LNCAP (cell line): Measurements from ENCODE around the gene LBHD2.

Experiments
- TF ChIP-seq, protein P1 (sequence below): fragments of 450-650 bp; IDR thresholded peaks from 2 replicates; pipeline ENCODE4 v1.5.1; 2017; ENCODE audit warnings: mild to moderate bottlenecking

LBHD2 gene

DNA sequence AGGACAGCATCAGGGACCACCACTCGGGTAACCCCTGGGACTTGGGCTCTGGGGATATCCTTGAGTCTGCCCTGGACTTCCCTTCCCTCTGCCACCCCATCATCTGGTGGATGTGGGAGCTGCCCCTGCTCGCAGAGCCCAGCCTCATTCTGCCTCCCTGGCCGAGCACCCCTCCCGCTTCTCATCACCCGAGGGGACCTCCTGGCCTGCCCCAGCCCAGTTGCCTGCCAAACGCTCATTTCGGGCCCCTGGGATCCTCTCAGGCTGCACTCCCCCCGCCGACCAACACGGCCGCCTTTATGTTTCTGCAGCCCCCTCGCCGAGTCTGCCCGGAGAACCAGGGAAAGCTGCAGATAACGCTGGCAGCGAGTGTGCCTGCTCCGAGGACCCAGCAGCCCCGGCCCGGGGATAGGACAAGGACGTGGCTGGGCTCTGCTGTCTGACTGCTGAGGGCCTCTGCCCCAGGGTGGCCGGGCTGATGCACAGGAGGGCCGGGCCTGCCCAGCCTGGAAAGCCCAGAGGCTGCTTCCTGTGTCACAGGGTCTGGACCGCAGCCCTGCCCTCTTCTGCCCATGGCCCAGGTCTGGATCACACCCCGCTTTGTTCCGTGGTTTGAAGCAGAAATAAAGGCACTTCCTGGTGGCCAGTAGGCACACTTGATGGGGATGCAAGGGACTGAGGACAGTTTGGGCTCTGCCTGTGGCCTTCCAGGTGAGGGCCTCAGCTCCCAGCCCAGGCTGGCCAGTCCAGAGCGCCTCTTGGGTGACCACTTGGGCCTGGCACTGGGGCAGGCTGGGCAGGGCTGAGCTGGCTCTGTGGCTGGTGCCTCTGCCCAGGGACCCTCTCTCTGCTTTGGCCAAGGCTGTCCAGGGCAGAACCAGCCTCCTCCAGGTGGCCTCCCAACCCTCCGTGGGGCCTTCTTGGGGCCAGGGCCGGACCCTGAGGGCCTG, 5.7 kb downstream of the LBHD2 start:
- TF ChIP-seq, protein P1, sequence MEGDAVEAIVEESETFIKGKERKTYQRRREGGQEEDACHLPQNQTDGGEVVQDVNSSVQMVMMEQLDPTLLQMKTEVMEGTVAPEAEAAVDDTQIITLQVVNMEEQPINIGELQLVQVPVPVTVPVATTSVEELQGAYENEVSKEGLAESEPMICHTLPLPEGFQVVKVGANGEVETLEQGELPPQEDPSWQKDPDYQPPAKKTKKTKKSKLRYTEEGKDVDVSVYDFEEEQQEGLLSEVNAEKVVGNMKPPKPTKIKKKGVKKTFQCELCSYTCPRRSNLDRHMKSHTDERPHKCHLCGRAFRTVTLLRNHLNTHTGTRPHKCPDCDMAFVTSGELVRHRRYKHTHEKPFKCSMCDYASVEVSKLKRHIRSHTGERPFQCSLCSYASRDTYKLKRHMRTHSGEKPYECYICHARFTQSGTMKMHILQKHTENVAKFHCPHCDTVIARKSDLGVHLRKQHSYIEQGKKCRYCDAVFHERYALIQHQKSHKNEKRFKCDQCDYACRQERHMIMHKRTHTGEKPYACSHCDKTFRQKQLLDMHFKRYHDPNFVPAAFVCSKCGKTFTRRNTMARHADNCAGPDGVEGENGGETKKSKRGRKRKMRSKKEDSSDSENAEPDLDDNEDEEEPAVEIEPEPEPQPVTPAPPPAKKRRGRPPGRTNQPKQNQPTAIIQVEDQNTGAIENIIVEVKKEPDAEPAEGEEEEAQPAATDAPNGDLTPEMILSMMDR: no peak

DNA sequence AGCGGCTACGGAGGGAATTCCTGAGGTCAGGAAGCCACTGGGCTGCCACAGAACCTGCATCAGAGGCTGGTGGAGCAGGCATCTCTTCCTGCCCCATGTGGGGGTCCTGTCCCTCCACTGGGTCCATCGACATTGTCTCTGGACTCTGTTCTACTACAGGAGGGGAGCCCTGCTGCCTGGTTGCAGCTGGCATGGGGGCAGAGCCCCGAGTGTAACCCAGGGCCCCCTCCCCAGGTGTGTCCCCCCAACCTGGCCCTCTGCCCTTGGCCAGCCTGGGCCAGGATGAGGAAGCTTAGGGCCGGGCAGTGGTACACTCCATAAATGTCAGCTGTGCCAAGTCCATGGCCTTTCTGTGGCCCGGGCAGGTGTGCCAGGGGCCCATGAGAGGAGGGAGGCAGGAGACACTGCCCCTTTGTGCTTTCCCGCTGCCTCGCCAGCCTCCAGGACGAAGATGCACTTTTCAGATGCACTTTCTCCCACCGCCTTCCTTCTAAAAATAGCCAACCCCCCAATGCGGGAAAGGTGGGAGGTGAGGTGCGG, 6.5 kb downstream of the LBHD2 start:
- TF ChIP-seq, protein P1: no peak

DNA sequence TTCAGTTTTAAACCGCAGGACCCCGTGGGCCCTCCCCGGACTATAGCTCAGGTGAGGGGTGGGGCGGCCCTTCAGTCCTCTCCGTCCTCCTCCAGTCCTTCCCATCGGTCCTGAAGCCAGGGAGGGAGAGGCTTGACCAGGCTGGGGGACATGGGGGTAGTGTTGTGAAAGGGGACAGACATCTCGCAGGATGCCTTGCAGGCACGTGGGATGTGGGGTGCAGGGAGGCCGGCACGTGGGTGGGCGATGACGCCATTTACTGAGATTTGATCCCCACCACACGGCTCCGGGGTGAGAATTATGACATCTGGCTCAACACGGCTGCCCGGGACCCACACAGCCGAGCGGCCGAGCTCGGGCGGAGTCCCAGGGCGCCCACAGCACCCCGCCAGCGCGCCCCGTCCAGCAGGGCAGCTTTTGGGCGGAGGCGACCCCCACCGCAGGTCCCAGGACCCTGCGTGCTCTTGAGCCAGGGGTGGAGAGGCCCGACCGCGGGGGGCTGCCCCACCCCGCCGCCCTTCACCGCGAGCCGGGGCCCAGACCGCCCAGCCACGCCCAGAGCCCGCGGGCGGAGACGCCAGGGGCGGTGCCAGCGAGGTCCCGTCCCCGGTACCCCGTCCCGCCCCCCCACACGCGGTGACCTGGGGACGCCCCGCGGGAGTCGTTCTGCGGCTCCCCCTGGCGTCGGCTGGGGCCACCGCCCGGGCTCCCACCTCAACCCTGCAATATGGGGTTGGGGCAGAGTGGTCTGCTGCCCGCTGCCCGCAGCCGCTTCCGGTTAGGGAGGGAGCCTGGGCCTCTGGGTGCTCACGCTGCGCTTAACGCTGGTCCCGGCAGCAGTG, 7.3 kb downstream of the LBHD2 start:
- TF ChIP-seq, protein P1: no peak

DNA sequence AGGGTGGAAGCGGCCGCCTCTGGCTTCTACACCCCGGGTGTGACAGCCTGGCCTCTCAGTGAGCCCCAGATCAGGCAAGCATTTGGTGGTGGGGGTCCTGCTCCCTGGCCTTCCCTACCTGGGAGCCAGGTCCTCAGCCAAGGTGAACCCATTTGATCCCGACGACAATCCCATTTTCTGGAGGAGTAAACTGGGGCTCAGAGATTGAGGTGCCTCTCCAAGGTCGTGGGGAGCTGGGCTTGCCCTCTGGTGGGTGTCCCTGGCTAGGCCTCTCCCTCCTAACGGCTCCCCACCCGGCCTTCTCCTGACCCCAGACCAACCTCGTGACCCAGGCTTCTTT, 7.8 kb downstream of the LBHD2 start:
- TF ChIP-seq, protein P1: no peak

DNA sequence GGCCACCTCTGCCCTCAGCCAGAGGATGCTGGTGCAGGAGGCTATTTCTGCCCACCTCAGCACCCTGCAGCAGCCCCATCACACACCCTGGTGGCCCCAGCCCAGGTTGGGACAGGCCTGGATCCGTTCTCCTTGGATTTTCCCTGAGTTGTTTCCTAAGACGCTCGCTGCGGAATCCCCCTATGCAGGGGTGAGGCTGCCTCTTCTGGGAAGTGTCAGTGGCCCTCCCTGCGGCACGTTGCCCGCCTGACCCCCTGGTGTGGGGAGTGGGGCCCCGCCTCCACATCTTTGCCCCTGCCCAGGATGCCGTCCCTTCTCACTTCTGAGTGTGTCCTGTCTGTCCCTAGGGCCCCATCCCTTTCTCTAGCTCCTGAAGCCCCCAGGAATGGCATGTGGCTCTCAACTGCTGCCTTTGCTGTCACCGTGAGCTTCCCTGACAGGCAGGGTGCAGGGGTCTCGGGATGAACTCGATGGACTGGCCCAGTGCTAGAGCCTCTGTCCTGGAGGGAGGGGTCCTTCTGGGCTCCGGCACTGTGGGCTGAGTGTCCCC, 9.9 kb downstream of the LBHD2 start:
- TF ChIP-seq, protein P1: no peak

DNA sequence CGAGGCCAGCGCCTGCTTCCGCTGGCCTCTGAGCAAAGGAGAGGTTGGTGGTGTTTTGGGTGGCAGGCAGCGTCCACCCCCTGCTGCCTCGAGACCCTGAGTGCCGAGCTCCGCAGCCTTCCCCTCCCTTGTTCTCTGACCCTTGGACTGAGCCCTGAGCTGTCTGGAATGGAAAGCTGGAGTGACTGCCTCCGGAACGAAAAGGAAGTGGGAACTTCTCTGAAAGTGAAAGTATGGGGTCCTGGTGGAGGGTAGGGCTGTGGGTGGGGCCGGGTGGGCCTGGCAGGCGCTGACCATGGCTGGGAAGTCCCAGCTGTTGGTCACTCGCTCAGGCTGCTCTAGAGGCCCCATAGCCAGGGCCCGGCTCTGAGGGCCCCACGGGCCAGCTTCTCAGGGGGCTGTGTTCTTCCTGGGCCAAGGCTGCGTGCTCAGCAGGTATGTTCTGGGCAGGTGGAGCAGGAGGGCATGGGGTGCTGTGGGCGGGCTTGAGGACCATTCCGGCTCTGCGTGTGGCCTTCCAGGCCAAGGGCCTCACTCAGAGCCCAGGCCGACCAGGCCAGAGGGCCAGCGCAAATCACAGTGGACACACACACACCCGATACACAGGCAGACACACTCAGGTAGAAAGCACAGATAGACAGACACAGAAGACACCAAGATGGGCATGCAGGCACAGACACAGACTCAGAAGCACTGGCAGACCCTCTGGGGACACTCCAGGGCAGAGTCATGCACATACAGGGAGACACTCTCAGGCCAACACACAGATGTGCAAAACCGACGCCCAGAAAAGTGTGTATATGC, 10.6 kb downstream of the LBHD2 start, which contains the start of gene EXOC3L4:
EXOC3L4 (plus strand) TSS at position 320 of the 804 bp plus-strand sequence. CDS start 5,495 bp downstream, outside the sequence.
- TF ChIP-seq, protein P1: no peak
